ENCODE data around the gene ACAD8. TPM values are rescaled to one million over a fixed set of nuclear protein-coding genes. Genes with fewer than 3 reads are reported as not detected.

ACAD8 gene
- total RNA-seq, 1 donor from 2014 or later, result 37.6 TPM

GRCh38 chr11:134266841-134267251 is 13.5 kb downstream of the ACAD8 start:
- no peak for TF ChIP-seq CTCF (IDR thresholded peaks at IDR 0.05; ENCODE audit: unreplicated experiment)
- Mint-ChIP-seq H3K4me3 (ENCODE audit: low read depth) (no peak overlapping the region), H3K27me3 (peaks cover 26% of the 10 kb centered on the region), H3K36me3 (ENCODE audit: insufficient read depth) (peaks cover 2% of the 10 kb centered on the region), H3K9me3 (ENCODE audit: low read depth) (no peaks in the 10 kb centered on the region), H3K4me1 (ENCODE audit: low read depth) (no peaks in the 10 kb centered on the region), H3K27ac (no peak overlapping the region)
- no peak for DNase-seq (ENCODE audit: low spot score, unreplicated experiment)

- peaks cover 30% of the 10 kb centered on the region for H3K27me3 Mint-ChIP-seq
- no peak for TF ChIP-seq CTCF (IDR thresholded peaks at IDR 0.05; ENCODE audit: unreplicated experiment)
- H3K4me1 Mint-ChIP-seq (ENCODE audit: low read depth), result no peaks in the 10 kb centered on the region
- DNase-seq (ENCODE audit: low spot score, unreplicated experiment), result no peak
- peaks cover 1% of the 10 kb centered on the region for H3K36me3 Mint-ChIP-seq (ENCODE audit: insufficient read depth)
- H3K9me3 Mint-ChIP-seq (ENCODE audit: low read depth), result no peaks in the 10 kb centered on the region
- H3K4me3 Mint-ChIP-seq (ENCODE audit: low read depth), result no peak overlapping the region
- no peak overlapping the region for H3K27ac Mint-ChIP-seq
Observed at GRCh38 chr11:134267461-134267860, 14.1 kb downstream of the ACAD8 start.

DNA sequence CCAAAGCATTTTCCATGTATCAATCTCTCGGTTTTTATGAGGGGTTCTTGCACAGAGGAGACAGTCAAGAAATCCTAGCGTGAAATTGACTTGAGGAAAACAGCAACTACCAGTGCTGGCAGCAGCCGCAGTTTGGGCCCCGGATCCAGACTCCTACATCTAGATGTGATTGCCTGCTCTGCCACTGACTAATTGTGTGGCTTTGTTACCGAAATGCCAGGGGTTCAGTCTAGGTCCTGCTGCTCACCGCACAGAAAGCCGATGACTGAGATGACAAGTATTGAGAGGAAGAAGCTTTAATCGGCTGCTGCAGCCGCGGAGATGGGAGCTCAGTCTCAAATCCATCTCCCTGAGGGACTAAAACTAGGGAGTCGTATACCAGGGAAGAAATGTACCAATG is 14.6 kb downstream of the ACAD8 start:
- H3K9me3 Mint-ChIP-seq (ENCODE audit: low read depth), result no peaks in the 10 kb centered on the region
- H3K4me3 Mint-ChIP-seq (ENCODE audit: low read depth), result no peak overlapping the region
- H3K36me3 Mint-ChIP-seq (ENCODE audit: insufficient read depth), result peaks cover 1% of the 10 kb centered on the region
- no peaks in the 10 kb centered on the region for H3K4me1 Mint-ChIP-seq (ENCODE audit: low read depth)
- TF ChIP-seq CTCF (IDR thresholded peaks at IDR 0.05; ENCODE audit: unreplicated experiment), result no peak
- peaks cover 35% of the 10 kb centered on the region for H3K27me3 Mint-ChIP-seq
- no peak overlapping the region for H3K27ac Mint-ChIP-seq
- DNase-seq (ENCODE audit: low spot score, unreplicated experiment), result no peak

DNA sequence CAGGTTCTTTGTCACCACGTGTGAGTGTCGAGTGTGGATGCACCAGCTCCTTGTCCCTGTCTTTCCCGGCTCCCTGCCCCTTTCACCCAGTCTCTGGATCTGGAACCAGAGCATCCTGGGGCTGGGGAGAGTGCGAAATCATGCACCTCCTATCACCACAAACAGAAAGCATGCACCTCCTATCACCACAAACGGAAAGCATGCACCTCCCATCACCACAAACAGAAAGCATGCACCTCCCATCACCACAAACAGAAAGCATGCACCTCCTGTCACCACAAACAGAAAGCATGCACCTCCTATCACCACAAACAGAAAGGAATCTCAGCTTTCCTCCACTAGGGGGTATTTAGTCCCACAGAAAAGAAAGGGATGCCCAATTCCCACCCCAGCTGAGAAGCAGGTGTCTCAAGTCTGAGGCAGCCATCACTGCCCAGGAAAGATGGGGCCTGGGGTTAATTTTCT is 16.9 kb downstream of the ACAD8 start:
- peak; percentile 31 for TF ChIP-seq CTCF (IDR thresholded peaks at IDR 0.05; ENCODE audit: unreplicated experiment)
- H3K27me3 Mint-ChIP-seq, result peaks cover 57% of the 10 kb centered on the region
- no peak overlapping the region for H3K27ac Mint-ChIP-seq
- no peak overlapping the region for H3K4me3 Mint-ChIP-seq (ENCODE audit: low read depth)
- H3K4me1 Mint-ChIP-seq (ENCODE audit: low read depth), result no peaks in the 10 kb centered on the region
- no peak for DNase-seq (ENCODE audit: low spot score, unreplicated experiment)
- no peaks in the 10 kb centered on the region for H3K9me3 Mint-ChIP-seq (ENCODE audit: low read depth)
- H3K36me3 Mint-ChIP-seq (ENCODE audit: insufficient read depth), result no peaks in the 10 kb centered on the region

- TF ChIP-seq CTCF (IDR thresholded peaks at IDR 0.05; ENCODE audit: unreplicated experiment), result no peak
- no peak overlapping the region for H3K27ac Mint-ChIP-seq
- H3K27me3 Mint-ChIP-seq, result peaks cover 67% of the 10 kb centered on the region
- no peaks in the 10 kb centered on the region for H3K36me3 Mint-ChIP-seq (ENCODE audit: insufficient read depth)
- H3K4me1 Mint-ChIP-seq (ENCODE audit: low read depth), result peaks cover 1% of the 10 kb centered on the region
- no peaks in the 10 kb centered on the region for H3K9me3 Mint-ChIP-seq (ENCODE audit: low read depth)
- DNase-seq (ENCODE audit: low spot score, unreplicated experiment), result no peak
- no peak overlapping the region for H3K4me3 Mint-ChIP-seq (ENCODE audit: low read depth)
Observed at GRCh38 chr11:134271978-134272377, 18.6 kb downstream of the ACAD8 start.

Measured in progenitor cell of endocrine pancreas (in vitro differentiated cells).